NB4 (cell line): Measurements from ENCODE around the gene ZFP92.

Source experiments
- MYC ChIP-seq: IDR thresholded peaks from 2 replicates; pipeline ENCODE4 v1.6.1; 2011; ENCODE audit warnings: low read depth, low read length
- POLR2A ChIP-seq: IDR thresholded peaks from 2 replicates; pipeline ENCODE4 v1.6.1; 2011; ENCODE audit warnings: mild to moderate bottlenecking; ENCODE audit not compliant: insufficient read length; ENCODE audit errors: extremely low read depth
- TF ChIP-seq, protein P1 (sequence below): IDR thresholded peaks from one replicate; pipeline ENCODE4 v1.5.1; 2012; ENCODE audit warnings: low read depth, low read length

DNA sequence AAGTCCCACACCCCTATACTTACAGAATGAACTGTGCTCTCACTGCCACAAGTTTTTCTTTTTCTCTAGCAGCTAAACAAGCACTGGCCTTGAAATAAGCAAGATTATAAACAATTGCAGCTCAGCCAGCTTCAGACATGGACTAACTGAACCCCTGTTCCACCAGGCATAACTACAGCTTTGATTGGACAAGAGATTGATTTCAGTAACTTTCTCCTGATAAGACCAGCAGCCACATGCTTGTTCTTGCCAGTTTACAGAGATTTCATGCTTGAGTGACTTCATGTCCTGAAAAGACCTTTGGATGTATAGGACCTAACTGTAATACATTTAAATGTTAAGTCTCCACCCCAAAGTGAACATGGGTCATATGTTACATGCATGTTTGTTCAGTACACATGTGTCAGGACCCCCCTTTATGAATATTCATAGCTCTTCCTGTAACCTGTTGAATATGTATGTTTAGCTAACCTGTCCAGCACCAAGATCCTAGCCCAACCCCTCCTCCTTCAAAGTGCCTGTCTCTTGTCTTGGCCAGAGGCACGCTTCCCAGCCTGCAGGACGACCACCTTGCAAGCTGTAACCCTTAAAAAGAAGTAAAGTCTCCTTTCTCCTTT is 49.4 kb upstream of the ZFP92 start:
- TF ChIP-seq, protein P1, sequence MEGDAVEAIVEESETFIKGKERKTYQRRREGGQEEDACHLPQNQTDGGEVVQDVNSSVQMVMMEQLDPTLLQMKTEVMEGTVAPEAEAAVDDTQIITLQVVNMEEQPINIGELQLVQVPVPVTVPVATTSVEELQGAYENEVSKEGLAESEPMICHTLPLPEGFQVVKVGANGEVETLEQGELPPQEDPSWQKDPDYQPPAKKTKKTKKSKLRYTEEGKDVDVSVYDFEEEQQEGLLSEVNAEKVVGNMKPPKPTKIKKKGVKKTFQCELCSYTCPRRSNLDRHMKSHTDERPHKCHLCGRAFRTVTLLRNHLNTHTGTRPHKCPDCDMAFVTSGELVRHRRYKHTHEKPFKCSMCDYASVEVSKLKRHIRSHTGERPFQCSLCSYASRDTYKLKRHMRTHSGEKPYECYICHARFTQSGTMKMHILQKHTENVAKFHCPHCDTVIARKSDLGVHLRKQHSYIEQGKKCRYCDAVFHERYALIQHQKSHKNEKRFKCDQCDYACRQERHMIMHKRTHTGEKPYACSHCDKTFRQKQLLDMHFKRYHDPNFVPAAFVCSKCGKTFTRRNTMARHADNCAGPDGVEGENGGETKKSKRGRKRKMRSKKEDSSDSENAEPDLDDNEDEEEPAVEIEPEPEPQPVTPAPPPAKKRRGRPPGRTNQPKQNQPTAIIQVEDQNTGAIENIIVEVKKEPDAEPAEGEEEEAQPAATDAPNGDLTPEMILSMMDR = no peak
- TF ChIP-seq POLR2A = no peak
- no peak for TF ChIP-seq MYC
